Activated CD4-positive, alpha-beta T cell treated with anti-CD3 and anti-CD28 coated beads, Interleukin-2, amount 50 U/mL, for 1 hour (primary cell): ENCODE data around the gene ANKMY2.

Experiments
- DNase-seq: peaks from one replicate; pipeline ENCODE4 v3.0.0-alpha.2; 2020

The ANKMY2 gene

DNA sequence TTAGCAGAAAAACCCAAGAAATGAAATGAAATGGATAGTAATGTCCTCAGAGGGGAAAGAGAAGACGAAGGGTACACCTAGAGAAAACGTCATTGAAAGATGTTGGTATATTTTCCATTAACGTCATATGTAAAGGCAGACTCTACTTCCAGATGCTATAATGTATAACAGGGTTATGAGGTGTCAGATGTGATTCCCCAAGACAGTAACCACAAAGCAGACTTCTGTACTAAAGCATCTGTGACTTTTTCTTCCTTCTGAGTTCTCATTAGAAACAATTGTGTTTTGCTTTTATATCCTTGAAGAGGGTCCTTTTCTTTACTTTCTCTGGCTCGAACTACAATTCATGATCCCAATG is 81.6 kb downstream of the ANKMY2 start:
- DNase-seq, result no peak

DNA sequence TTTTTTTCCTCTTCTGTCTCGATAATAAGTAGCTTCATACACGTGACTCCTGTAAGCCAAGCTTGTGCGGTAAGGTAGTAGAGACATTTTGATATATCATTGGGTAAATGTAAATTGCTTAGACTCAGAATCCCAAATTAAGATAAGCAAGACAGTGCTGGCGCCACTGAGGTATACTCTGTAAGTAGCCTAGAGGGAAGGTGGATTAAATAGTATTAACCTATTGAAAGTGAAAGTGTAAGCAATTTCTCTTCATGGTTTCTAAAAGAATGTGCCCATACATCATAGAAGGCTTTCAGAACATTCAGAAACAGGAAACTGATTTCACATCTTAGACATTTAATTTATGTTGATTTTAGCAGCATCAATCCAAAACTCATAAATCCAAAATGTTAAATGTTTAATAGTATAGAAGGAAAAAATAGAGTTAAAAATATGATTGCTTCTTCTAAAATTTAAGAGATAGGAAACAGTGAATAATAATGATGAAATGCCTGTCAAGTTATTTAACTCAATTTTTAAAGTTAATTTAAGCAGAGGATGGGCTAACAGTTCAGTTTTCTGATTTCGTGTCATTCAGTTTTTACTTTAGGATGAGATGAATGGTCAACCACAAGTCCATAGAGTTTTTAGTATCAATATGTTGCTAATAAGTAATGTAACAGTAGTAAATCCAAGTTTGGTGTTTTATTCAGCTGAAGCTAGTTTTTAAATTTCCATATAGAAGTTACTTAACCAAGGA is 82.1 kb downstream of the ANKMY2 start:
- no peak for DNase-seq

DNA sequence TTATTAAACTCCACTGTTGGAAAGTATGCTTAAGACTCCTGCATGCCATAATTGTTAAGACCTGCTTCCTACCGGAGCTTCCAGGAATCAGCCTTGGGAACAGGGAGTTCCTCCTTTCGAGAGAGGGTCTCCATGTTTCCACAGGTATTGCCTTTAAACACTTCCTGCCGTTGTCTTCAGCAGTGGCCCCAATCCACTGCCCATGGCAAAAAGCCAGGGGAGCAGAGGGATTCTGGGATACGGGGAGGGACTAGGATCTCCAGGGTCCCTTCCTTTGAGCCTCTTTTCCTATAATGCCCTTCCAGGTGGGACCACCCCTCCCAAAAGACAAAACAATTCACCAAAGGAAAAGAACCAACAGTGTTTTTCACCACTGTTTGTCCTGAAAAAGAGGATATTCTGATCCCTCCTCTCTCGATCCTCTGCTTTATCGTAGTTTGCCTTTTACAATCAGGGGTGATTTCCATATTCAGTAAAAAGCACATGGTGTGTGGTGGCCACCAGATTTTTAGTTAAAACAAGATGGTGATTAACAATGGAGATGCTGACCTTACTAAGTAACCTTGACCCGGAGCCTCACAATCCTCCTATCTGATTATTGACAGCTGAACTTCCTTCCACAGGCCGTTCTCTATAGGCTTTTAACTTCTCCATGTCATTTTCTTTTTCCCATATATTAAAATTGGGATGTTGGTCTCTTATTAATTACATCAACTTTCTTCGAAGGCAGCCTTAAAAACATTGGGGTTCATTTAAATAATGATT is 82.9 kb downstream of the ANKMY2 start:
- DNase-seq, result no peak

DNA sequence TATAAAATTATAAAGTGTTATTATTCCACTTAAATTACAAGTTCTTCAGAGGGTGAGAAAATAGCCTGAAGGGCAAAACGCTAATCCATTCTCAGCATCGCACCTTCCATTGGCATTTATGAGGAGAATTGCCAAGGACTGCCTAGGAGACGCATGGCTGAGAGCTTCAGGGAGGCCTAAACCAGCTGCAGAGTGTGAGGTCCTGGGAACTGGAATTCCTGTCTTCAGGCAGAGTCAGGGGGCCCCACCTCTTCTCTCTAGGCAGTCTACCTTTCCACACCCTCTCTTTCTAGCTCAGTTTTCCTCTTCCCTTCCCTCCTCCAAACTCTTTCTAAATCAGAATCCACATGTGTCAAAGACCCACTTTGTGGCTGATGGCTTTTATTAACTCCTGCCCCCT is 83.6 kb downstream of the ANKMY2 start:
- no peak for DNase-seq

DNA sequence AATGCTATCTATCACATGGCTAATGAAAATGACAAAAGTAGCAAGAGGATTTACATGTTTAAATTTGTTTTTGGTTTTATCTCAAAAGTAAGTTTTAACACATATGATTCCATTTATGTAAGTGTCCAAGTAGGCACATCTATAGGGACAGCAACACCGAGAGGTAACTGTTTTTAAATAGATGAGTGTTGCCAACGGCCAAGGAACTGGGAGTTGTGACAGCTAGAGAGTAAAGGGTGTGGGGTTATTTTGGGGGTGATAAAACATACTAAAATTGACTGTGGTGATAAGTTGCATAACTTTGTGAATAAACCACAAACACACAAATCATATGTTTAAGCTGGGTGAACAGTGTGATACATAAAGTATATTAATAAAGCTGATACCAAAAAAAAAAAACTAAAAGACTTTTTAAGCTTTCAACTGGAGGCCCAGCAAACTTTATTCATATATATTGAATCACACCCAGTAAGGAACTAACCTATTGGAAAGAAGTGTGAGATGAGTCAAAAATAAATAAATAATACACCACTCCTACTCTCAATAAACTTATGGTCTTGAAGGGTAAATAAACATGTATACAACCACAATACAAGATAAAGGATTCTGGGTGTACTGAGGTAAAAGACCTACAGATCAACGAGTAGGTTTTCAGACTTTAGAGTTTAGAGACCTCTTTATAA is 85.9 kb downstream of the ANKMY2 start:
- DNase-seq, result no peak

DNA sequence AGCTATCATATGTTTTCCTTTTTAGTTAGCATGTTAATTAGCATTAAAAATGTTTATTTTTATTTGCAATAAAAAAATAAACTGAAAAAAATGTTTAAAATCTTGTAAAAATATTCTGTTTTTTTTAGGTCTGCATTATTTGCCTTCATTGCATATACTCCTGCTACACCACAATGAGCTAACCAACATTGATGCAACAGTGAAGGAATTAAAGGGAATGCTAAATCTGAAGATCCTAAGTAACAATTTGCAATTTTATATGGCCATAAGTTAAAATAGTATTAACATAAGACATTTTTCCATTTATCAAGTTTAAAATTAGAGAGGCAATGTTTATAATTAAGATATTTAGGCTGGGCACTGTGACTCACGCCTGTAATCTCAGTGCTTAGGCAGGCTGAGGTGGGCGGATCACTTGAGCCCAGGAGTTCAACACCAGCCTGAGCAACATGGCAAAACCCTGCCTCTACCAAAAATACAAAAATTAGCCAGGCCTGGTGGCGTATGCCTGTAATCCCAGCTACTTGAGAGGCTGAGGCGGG is 86.7 kb downstream of the ANKMY2 start:
- no peak for DNase-seq

DNA sequence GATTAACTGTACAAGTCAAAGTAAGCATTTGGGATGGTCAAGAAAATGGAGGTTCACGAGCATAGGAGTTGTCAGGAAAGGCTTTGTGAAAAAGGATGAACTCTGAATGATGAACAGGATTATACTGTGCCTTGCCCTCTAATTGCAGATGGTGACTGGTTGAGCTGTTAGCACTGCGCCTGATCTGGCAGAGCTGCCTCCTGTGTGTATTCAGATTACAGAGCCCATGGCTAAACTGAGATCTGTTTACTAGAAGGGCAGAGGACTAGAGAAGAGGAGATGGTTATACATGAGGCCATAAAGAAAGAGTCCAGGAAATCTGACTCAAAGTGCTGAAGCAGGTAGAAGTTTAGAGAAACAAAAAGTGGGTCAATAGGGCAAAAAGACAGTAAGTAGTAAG is 89.2 kb downstream of the ANKMY2 start:
- DNase-seq, result no peak

DNA sequence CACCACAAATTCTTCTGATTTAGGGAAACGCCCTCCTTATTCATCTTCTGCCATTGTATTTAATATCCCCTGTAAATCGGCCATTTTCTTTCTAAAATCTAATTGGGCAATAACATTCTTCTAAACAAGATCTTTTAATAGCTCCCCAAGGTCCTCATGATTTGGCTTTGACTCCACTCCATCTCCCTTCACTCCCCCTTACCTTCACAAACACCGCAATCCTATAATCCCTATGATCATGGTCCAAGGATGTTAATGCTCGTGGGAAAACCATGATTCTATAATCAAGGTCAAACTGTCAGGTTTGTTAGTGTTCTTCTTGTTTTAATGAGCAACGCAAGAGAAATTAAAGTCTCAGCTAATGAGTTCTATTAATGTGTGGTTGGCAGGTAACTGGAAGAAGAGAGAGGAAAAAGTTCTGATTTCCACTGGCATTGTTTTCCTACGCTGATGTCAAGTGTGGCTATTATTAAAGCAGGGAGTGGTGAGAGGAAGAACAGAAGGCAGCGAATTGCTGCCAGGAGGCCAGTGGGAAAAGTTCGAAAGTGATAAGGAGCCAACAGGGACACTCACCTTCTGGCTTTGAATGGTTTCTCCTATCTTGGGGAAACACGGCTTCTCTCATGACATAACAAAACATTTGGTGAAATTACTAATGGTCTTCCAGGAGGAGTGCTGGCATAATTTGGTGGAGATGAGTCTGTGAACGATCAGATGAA is 90.9 kb downstream of the ANKMY2 start:
- DNase-seq, result no peak

DNA sequence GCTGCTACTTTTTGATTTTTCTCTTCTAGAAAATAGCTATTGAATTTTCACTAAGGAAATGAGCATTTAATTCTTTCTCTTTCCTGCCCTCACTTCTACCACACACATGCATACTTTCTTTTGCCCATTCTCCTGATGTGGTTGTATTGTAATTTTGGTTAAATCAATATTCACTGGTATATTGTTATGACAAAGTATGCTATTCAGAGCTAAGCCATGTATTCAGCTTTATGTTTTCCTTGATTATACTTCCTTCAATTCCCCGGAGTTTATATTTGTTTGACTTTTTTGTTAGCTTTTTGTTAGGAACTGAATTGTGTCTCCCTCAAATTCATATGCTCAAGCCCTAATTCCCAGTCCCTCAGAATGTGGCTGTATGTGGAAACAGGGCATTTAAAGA is 94.9 kb downstream of the ANKMY2 start:
- no peak for DNase-seq
